SH-SY5Y (cell line): ENCODE measurements around the gene CRAT.

Experiments used
- GATA2 ChIP-seq: IDR thresholded peaks from 2 replicates; pipeline ENCODE4 v1.6.1; 2011; ENCODE audit warnings: mild to moderate bottlenecking, low read depth, low read length
- GATA3 ChIP-seq: IDR thresholded peaks from 2 replicates; pipeline ENCODE4 v1.6.1; 2011; ENCODE audit warnings: low read depth, mild to moderate bottlenecking, low read length, moderate library complexity

- TF ChIP-seq GATA2 (no peak), GATA3 (no peak)
Measured at GRCh38 chr9:129139233-129139992, 28.8 kb upstream of the CRAT start.
